ENCODE results near the gene KRT6B.
"Not testable (repeated sequence)": the region's sequence is repeated elsewhere in the genome, so short reads cannot be mapped to it uniquely, and the experiment has no call there.

KRT6B gene

GRCh38 chr12:52452101-52452500 lies at the start of gene KRT6B:
KRT6B (minus strand) TSS chr12:52452146; CDS start chr12:52452078, 68 bp downstream.
- TF ChIP-seq CTCF (conservative IDR thresholded peaks at IDR 0.05; ENCODE audit: low read length), result no peak
- H3K4me3 ChIP-seq (ENCODE audit: low read length), result no peak within 1 kb of the TSS
- no peak for DNase-seq (ENCODE audit: low read depth)

GRCh38 chr12:52501490-52501889 lies 49.5 kb upstream of the KRT6B start:
- no peak overlapping the region for H3K4me3 ChIP-seq (ENCODE audit: low read length)
- no peak for TF ChIP-seq CTCF (conservative IDR thresholded peaks at IDR 0.05; ENCODE audit: low read length)
- DNase-seq (ENCODE audit: low read depth), result no peak

- not testable (repeated sequence) for H3K4me3 ChIP-seq (ENCODE audit: low read length); DNase-seq (ENCODE audit: low read depth)
These were observed 48.6 kb upstream of the KRT6B start for GRCh38 chr12:52500574-52500973.

GRCh38 chr12:52499806-52500560 lies 48.0 kb upstream of the KRT6B start:
- H3K4me3 ChIP-seq (ENCODE audit: low read length), result no peak overlapping the region
- no peak for TF ChIP-seq CTCF (conservative IDR thresholded peaks at IDR 0.05; ENCODE audit: low read length)
- DNase-seq (ENCODE audit: low read depth), result peak; percentile 54

GRCh38 chr12:52498946-52499345 lies 47.0 kb upstream of the KRT6B start:
- H3K4me3 ChIP-seq (ENCODE audit: low read length), result no peak overlapping the region
- TF ChIP-seq CTCF (conservative IDR thresholded peaks at IDR 0.05; ENCODE audit: low read length), result no peak
- no peak for DNase-seq (ENCODE audit: low read depth)

- TF ChIP-seq CTCF (conservative IDR thresholded peaks at IDR 0.05; ENCODE audit: low read length), result no peak
- DNase-seq (ENCODE audit: low read depth), result no peak
- no peak overlapping the region for H3K4me3 ChIP-seq (ENCODE audit: low read length)
These were observed 46.0 kb upstream of the KRT6B start for GRCh38 chr12:52497975-52498374.

- TF ChIP-seq CTCF (conservative IDR thresholded peaks at IDR 0.05; ENCODE audit: low read length), result no peak
- DNase-seq (ENCODE audit: low read depth), result peak; percentile 87
- H3K4me3 ChIP-seq (ENCODE audit: low read length), result no peak overlapping the region
These were observed 44.7 kb upstream of the KRT6B start for GRCh38 chr12:52496590-52497071.

Data from AG10803 (cell line).